Gastrocnemius medialis (tissue), 4 donors: ENCODE data around the gene ANKRD63. TPM values are rescaled to one million over a fixed set of nuclear protein-coding genes. Genes with fewer than 3 reads are reported as not detected.

ENCODE experiments used
- ATAC-seq, 2 donors: fragments of 150-250 bp; one replicate each; pipeline ENCODE4 v1.9.1; 2016
- DNase-seq, 2 donors: peaks; one replicate each; pipeline ENCODE4 v3.0.0-alpha.2; 2019
- H3K27ac ChIP-seq, 4 donors: fragments of 200-600 bp; sonication (generic); 1 replicate in 1 of 4; 2 replicates in 3 of 4; pipeline ENCODE4 v1.5.1; 2016 to 2018; ENCODE audit warnings: mild to moderate bottlenecking in 2 of 4, moderate library complexity in 1 of 4
- H3K27me3 ChIP-seq, 3 donors: fragments of 200-600 bp; sonication (generic) in 2 of 3; 1 replicate in 1 of 3; 2 replicates in 2 of 3; pipeline versions ENCODE4 v1.5.1 to v1.6.0; 2016 to 2019; ENCODE audit warnings: mild to moderate bottlenecking in 1 of 3, moderate library complexity in 1 of 3
- H3K36me3 ChIP-seq, 2 donors: fragments of 200-600 bp; sonication (generic) in 1 of 2; one replicate each; pipeline ENCODE4 v1.5.1; 2017 to 2018
- H3K4me1 ChIP-seq, 2 donors: fragments of 200-600 bp; sonication (generic) in 1 of 2; one replicate each; pipeline ENCODE4 v1.5.1; 2016 to 2017; ENCODE audit warnings: mild to moderate bottlenecking in 2 of 2
- H3K4me3 ChIP-seq, 4 donors: fragments of 200-600 bp; sonication (generic) in 3 of 4; 1 replicate in 1 of 4; 2 replicates in 3 of 4; pipeline ENCODE4 v1.5.1; 2016 to 2019; ENCODE audit warnings: mild to moderate bottlenecking in 2 of 4
- H3K9me3 ChIP-seq, 3 donors: fragments of 200-600 bp; sonication (generic) in 2 of 3; 1 replicate in 1 of 3; 2 replicates in 2 of 3; pipeline ENCODE4 v1.5.1; 2016 to 2019
- POLR2A ChIP-seq, 2 donors: fragments of 450-650 bp; IDR thresholded peaks; one replicate each; pipeline ENCODE4 v1.6.1; 2017; ENCODE audit warnings: antibody characterized with exemption in 2 of 2, mild to moderate bottlenecking in 2 of 2, moderate library complexity in 2 of 2
- in situ Hi-C, 4 donors: fragments of 200-750 bp; cut with MboI; loops; one replicate each; pipeline versions ENCODE4 v1.15.0 to v1.8.0; 2017; ENCODE audit warnings: low sequenced_read_pairs in 4 of 4
- intact Hi-C: fragments of 100-400 bp; cut with DNase I; formaldehyde crosslinking; loops from one replicate; pipeline ENCODE4 v1.15.1; 2023; ENCODE audit warnings: low total_unique reads
- total RNA-seq, 4 donors: library from RNA; depleted of rRNA; stranded (reverse); fragments of >200 nt; gene quantifications; one replicate each; pipeline versions ENCODE4 v1.1.0 to v1.2.3, GENCODE V29; 2016
- TF ChIP-seq, protein P1 (sequence below), 5 experiments: fragments of 450-650 bp in 3 of 5; fragments of 200-600 bp in 2 of 5; sonication (generic) in 2 of 5; IDR thresholded peaks in 4 of 5; conservative IDR thresholded peaks in 1 of 5; 1 replicate in 4 of 5; 2 replicates in 1 of 5; pipeline ENCODE4 v1.5.1; 2016 to 2019; ENCODE audit warnings: antibody characterized with exemption in 5 of 5, mild to moderate bottlenecking in 3 of 5, moderate library complexity in 3 of 5

ANKRD63 gene
- total RNA-seq, 4 donors from 2014 or later = not detected

DNA sequence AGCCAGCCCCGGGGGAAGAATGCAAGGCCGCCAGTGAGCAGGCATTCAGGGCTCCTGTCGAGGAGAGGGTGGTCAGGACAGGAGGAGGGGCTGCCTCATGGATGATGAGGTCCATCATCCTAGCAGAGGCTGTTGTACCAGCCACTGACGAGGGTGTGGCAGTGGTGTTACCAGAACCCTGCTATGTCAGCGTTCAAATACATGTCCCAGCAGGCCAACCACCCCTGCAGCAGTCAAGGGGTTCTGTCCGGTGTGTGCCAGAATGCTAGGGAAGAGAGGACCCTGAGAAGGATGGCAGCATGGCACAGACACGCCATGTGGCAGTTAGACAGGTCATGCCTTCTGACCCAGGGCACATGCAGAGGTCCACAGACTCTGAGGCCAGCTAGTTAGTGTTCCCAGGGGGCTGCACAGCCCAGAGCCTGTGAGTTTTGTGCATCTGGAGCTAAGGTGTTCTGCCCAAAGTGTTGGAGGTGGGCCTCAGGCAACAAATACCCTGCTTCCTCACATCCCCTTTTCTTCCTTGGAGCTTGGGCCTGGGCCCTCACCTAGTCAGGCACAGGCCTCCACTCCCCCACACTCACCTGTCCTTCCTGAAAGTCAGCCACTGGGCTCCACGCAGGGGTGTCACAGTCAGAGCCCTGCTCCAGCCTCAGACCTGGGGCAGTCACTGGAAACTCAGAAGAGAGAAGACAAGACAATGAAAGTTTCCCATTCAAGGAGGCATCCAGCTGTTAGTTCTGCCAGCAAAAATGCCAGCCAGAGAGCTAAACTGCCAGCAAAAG is 36.2 kb downstream of the ANKRD63 start:
- no peak for ATAC-seq
- TF ChIP-seq, protein P1, sequence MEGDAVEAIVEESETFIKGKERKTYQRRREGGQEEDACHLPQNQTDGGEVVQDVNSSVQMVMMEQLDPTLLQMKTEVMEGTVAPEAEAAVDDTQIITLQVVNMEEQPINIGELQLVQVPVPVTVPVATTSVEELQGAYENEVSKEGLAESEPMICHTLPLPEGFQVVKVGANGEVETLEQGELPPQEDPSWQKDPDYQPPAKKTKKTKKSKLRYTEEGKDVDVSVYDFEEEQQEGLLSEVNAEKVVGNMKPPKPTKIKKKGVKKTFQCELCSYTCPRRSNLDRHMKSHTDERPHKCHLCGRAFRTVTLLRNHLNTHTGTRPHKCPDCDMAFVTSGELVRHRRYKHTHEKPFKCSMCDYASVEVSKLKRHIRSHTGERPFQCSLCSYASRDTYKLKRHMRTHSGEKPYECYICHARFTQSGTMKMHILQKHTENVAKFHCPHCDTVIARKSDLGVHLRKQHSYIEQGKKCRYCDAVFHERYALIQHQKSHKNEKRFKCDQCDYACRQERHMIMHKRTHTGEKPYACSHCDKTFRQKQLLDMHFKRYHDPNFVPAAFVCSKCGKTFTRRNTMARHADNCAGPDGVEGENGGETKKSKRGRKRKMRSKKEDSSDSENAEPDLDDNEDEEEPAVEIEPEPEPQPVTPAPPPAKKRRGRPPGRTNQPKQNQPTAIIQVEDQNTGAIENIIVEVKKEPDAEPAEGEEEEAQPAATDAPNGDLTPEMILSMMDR (IDR thresholded peaks at IDR 0.05 in 4 of 5, conservative IDR thresholded peaks at IDR 0.05 in 1 of 5) = no peak
- TF ChIP-seq POLR2A (IDR thresholded peaks at IDR 0.05) = no peak
- in situ Hi-C loops (no loop called here), intact Hi-C loops (no loop called here)
- no peak for DNase-seq
- H3K4me1 ChIP-seq = no peaks in the 10 kb centered on the region
- no peak overlapping the region for H3K27ac ChIP-seq
- H3K9me3 ChIP-seq = no peaks in the 10 kb centered on the region
- H3K27me3 ChIP-seq = no peaks in the 10 kb centered on the region
- no peak overlapping the region for H3K4me3 ChIP-seq
- H3K36me3 ChIP-seq = no peaks in the 10 kb centered on the region

DNA sequence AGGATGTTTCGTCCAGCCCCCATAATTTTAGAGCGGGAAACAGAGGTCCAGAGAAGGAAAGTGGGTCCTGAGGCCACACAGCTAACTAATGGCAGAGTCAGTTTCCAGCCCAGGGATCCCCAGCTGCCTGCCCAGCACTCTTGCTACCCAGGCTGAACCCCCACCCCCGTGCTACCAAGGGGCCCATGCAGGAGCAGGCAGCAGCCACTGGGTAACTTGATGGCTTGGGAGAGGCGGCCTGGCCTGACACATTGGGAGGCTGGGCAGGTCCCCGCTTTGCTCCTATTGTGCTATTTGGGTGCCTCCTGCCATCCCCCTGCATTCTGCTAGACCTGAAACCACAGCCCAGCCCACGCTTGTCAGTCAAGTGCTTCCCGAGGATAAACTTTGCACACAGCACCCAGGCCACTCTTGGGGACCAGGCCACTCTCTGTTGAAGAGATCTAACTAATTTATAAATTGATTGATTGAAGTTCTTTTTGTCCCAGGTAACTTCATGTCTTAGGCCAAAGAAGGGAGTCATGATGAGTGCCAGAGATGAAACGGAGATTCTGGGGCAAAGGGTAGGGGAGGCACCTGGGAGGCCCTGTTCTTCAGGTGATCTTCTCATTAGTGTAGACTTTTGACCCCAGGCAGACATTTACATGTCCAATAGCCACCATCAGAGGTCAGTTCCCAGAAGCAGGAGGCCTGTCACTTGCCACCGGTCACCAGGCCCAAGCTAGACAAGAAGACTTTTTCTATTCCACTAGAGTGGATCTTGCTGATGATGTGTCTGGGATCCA is 37.0 kb downstream of the ANKRD63 start:
- no peak for ATAC-seq
- Histone ChIP-seq H3K27me3 (peaks cover 0 to 3% (median 0%) of the 10 kb centered on the region in 3 donors), H3K9me3 (no peaks in the 10 kb centered on the region), H3K36me3 (no peaks in the 10 kb centered on the region), H3K27ac (no peak overlapping the region), H3K4me3 (no peak overlapping the region), H3K4me1 (no peaks in the 10 kb centered on the region)
- in situ Hi-C loops (no loop called here), intact Hi-C loops (no loop called here)
- no peak for TF ChIP-seq POLR2A (IDR thresholded peaks at IDR 0.05)
- TF ChIP-seq, protein P1 (IDR thresholded peaks at IDR 0.05 in 4 of 5, conservative IDR thresholded peaks at IDR 0.05 in 1 of 5) = no peak
- no peak for DNase-seq

DNA sequence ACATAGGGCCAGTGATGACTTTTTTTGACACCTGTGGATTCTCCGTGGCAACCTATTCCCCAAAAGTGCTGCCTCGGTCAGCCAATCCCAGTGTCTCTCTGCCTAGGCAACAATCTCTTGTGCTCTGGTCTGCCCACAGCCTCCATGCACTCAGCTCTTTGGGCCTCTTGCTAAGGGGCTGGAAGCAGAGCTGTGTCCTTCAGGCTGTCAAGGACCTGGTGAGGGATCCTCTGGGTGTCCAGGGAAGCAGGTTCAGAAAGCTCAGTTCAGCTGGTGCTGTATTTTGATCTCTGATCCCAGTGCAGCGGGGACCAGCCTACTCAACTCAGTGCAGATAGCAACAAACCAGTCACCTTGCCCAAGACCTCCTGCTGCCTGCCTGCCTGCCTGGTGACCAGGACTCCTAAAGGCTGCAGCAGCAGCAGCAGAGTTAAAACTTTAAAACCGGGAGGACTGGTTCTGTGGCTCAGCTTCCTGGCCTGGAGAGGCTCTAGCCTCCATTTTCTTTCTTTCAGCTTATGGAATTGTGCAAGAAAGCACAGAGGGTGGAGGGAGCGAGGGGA is 37.8 kb downstream of the ANKRD63 start:
- no peaks in the 10 kb centered on the region for H3K4me1 ChIP-seq
- H3K27me3 ChIP-seq = peaks cover 0 to 6% (median 3%) of the 10 kb centered on the region in 3 donors
- TF ChIP-seq, protein P1 (IDR thresholded peaks at IDR 0.05 in 4 of 5, conservative IDR thresholded peaks at IDR 0.05 in 1 of 5) = no peak
- TF ChIP-seq POLR2A (IDR thresholded peaks at IDR 0.05) = no peak
- ATAC-seq (no peak), DNase-seq (no peak)
- H3K9me3 ChIP-seq = no peaks in the 10 kb centered on the region
- intact Hi-C loops (no loop called here), in situ Hi-C loops (no loop called here)
- no peak overlapping the region for H3K27ac ChIP-seq
- H3K4me3 ChIP-seq = no peak overlapping the region
- H3K36me3 ChIP-seq = no peaks in the 10 kb centered on the region

DNA sequence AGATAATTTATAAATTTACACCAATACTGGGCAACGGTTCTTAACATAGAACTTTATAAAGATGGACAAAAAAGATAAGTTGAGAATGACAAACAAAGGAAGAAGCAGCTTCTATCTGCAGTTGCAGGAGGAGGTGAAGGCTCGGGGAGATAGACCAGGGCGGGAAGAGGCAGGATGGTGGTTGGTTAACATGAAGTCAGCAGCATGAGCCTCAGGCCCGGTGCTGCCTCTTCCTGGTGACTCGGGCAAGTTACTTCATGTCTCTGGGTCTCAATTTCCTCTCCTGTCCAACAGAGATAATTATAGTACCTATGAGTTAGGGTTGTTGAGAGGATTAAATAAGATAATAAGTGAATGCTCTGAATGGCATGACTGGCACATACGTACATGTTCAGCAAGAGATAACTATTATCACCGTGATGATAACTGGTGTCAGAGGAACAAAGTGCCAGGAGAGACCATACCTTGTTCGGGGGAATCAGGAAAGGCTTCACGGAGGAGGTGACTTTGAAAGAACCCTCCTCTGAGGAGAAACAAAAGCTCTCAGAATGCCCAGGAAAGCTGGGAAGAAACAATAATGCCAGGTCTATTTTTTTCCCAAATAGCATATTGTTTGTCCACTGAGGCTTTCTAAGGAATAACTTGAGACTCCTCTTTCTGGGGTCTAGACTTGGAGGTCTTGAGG is 39.6 kb downstream of the ANKRD63 start:
- TF ChIP-seq, protein P1 (IDR thresholded peaks at IDR 0.05 in 4 of 5, conservative IDR thresholded peaks at IDR 0.05 in 1 of 5) = no peak
- TF ChIP-seq POLR2A (IDR thresholded peaks at IDR 0.05) = no peak
- intact Hi-C loops (no loop called here), in situ Hi-C loops (no loop called here)

More for the DNA sequence above, 39.6 kb downstream of the ANKRD63 start:
- DNase-seq = no peak
- Histone ChIP-seq H3K27ac (no peak overlapping the region), H3K36me3 (no peaks in the 10 kb centered on the region), H3K4me3 (no peak overlapping the region), H3K27me3 (peaks cover 0 to 12% (median 12%) of the 10 kb centered on the region in 3 donors), H3K4me1 (peaks cover 0 to 4% of the 10 kb centered on the region in 2 donors), H3K9me3 (no peaks in the 10 kb centered on the region)
- no peak for ATAC-seq
